GM23338 (cell line): ENCODE data around the gene BCAR3.

Experiments
- CREB1 ChIP-seq: fragments of 250-450 bp; sonication (Bioruptor Pico); IDR thresholded peaks from 2 replicates; pipeline ENCODE4 v1.5.0; 2020; ENCODE audit warnings: low read depth, mild to moderate bottlenecking, moderate library complexity
- CTCF ChIP-seq, 2 experiments: fragments of 200-600 bp in 1 of 2; sonication (generic) in 1 of 2; conservative IDR thresholded peaks; 2 replicates each; pipeline versions ENCODE4 v1.5.1 to v1.6.1; 2016 to 2017; ENCODE audit warnings: antibody characterized with exemption in 2 of 2, low read depth in 2 of 2, mild to moderate bottlenecking in 2 of 2, moderate library complexity in 1 of 2
- ETS1 ChIP-seq: IDR thresholded peaks from 2 replicates; pipeline ENCODE4 v1.6.1; 2016; ENCODE audit warnings: antibody characterized with exemption
- EZH2 ChIP-seq: fragments of 200-600 bp; sonication (generic); IDR thresholded peaks from one replicate; pipeline ENCODE4 v1.8.0; 2017; ENCODE audit warnings: antibody characterized with exemption, mild to moderate bottlenecking, low read depth; ENCODE audit not compliant: unreplicated experiment
- EZH2phosphoT487 ChIP-seq: fragments of 200-600 bp; sonication (generic); IDR thresholded peaks from one replicate; pipeline ENCODE4 v1.8.1; 2018; ENCODE audit warnings: antibody characterized with exemption; ENCODE audit not compliant: unreplicated experiment
- JUNB ChIP-seq: IDR thresholded peaks from one replicate; pipeline ENCODE4 v1.6.1; 2016; ENCODE audit warnings: antibody characterized with exemption; ENCODE audit not compliant: unreplicated experiment
- NANOG ChIP-seq: IDR thresholded peaks from 2 replicates; pipeline ENCODE4 v1.6.1; 2016; ENCODE audit warnings: antibody characterized with exemption, borderline replicate concordance
- POLR2AphosphoS5 ChIP-seq: IDR thresholded peaks from 2 replicates; pipeline ENCODE4 v1.6.1; 2016; ENCODE audit warnings: antibody characterized with exemption, low read depth
- REST ChIP-seq: IDR thresholded peaks from one replicate; pipeline ENCODE4 v1.6.1; 2018; ENCODE audit warnings: antibody characterized with exemption; ENCODE audit not compliant: unreplicated experiment
- STAT1 ChIP-seq: IDR thresholded peaks from one replicate; pipeline ENCODE4 v1.6.1; 2016; ENCODE audit warnings: antibody characterized with exemption; ENCODE audit not compliant: unreplicated experiment
- ZNF114 ChIP-seq: fragments of 250-450 bp; sonication (Bioruptor Pico); IDR thresholded peaks from 2 replicates; pipeline ENCODE4 v1.5.0; 2020; ENCODE audit warnings: mild to moderate bottlenecking, moderate library complexity
- ZNF331 ChIP-seq: fragments of 250-450 bp; sonication (Bioruptor Pico); IDR thresholded peaks from 2 replicates; pipeline ENCODE4 v1.5.0; 2020; ENCODE audit warnings: low read depth, mild to moderate bottlenecking, moderate library complexity

GRCh38 chr1:93699503-93700168, 18.0 kb upstream of the BCAR3 start:
- TF ChIP-seq EZH2phosphoT487: no peak
- TF ChIP-seq REST: no peak
- no peak for TF ChIP-seq EZH2
- TF ChIP-seq CTCF (conservative IDR thresholded peaks at IDR 0.05; ENCODE audit: low read depth in 2 of 2): no peak
- TF ChIP-seq POLR2AphosphoS5: no peak
- TF ChIP-seq CREB1 (CRISPR knock-in tag): no peak
- no peak for TF ChIP-seq JUNB
- no peak for TF ChIP-seq STAT1
- TF ChIP-seq ZNF114 (CRISPR knock-in tag): no peak
- TF ChIP-seq NANOG: no peak
- no peak for TF ChIP-seq ETS1
- no peak for TF ChIP-seq ZNF331 (CRISPR knock-in tag)
